ENCODE data around the gene G2E3.

DNA sequence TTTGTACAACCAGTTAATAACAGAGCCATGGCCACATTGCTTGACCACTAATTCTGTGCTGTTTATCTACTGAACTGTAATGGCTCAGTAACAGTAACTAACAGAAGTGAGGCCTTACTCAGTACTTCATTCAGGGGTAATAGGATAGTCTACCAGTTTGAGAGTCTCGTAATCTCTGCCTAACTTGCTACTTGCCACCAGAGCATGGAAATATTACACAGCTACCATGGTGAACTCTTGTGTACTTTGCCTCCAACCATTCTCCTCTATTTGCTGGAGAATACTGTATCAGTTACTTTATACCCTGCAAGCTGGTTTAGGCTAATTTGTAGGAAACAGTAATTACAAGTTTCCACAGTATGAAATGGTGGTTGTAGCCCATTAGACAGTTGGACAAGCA lies 73.8 kb downstream of the G2E3 start:
- TF ChIP-seq, protein P1, sequence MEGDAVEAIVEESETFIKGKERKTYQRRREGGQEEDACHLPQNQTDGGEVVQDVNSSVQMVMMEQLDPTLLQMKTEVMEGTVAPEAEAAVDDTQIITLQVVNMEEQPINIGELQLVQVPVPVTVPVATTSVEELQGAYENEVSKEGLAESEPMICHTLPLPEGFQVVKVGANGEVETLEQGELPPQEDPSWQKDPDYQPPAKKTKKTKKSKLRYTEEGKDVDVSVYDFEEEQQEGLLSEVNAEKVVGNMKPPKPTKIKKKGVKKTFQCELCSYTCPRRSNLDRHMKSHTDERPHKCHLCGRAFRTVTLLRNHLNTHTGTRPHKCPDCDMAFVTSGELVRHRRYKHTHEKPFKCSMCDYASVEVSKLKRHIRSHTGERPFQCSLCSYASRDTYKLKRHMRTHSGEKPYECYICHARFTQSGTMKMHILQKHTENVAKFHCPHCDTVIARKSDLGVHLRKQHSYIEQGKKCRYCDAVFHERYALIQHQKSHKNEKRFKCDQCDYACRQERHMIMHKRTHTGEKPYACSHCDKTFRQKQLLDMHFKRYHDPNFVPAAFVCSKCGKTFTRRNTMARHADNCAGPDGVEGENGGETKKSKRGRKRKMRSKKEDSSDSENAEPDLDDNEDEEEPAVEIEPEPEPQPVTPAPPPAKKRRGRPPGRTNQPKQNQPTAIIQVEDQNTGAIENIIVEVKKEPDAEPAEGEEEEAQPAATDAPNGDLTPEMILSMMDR (IDR thresholded peaks at IDR 0.05), result no peak
- TF ChIP-seq EZH2 (IDR thresholded peaks at IDR 0.05) (no peak), EZH2phosphoT487 (IDR thresholded peaks at IDR 0.05) (no peak)

Measured in neural progenitor cell (in vitro differentiated cells).